Loucy (cell line): ENCODE results near the gene WDR93.

ENCODE experiments used
- H2AFZ ChIP-seq: fragments of 200-600 bp; sonication (generic); 2 replicates; pipeline ENCODE4 v1.6.0; 2016; ENCODE audit warnings: antibody characterized with exemption, mild to moderate bottlenecking, low read length, moderate library complexity
- H3F3A ChIP-seq: fragments of 200-600 bp; 2 replicates; pipeline ENCODE4 v1.6.0; 2016; ENCODE audit warnings: antibody characterized with exemption, low read depth, mild to moderate bottlenecking
- H3K27me3 ChIP-seq: fragments of 200-600 bp; sonication (generic); 2 replicates; pipeline ENCODE4 v1.6.1; 2014; ENCODE audit warnings: low read length, mild to moderate bottlenecking; ENCODE audit not compliant: insufficient read depth, poor library complexity, severe bottlenecking
- H3K36me3 ChIP-seq: fragments of 200-600 bp; sonication (generic); 2 replicates; pipeline ENCODE4 v1.6.1; 2016; ENCODE audit warnings: low read length; ENCODE audit not compliant: insufficient read depth
- H3K4me1 ChIP-seq: fragments of 200-600 bp; sonication (generic); 2 replicates; pipeline ENCODE4 v1.5.1; 2014; ENCODE audit warnings: low read length, mild to moderate bottlenecking; ENCODE audit not compliant: insufficient read depth, poor library complexity, severe bottlenecking
- H3K4me2 ChIP-seq: fragments of 200-600 bp; sonication (generic); 2 replicates; pipeline ENCODE4 v1.6.0; 2014; ENCODE audit warnings: antibody characterized with exemption, low read length, low read depth, mild to moderate bottlenecking; ENCODE audit not compliant: poor library complexity, severe bottlenecking
- H3K4me3 ChIP-seq: fragments of 200-600 bp; sonication (generic); 2 replicates; pipeline ENCODE4 v1.5.1; 2014; ENCODE audit warnings: low read length, mild to moderate bottlenecking, mixed read lengths; ENCODE audit not compliant: poor library complexity, severe bottlenecking
- H3K79me2 ChIP-seq: fragments of 200-600 bp; sonication (generic); 2 replicates; pipeline ENCODE4 v1.6.1; 2014; ENCODE audit warnings: low read length; ENCODE audit not compliant: insufficient read depth
- H3K9ac ChIP-seq: fragments of 200-600 bp; sonication (generic); 2 replicates; pipeline ENCODE4 v1.6.0; 2014; ENCODE audit warnings: mild to moderate bottlenecking, low read depth, low read length, moderate library complexity; ENCODE audit not compliant: poor library complexity, severe bottlenecking
- H3K9me2 ChIP-seq: fragments of 200-600 bp; sonication (generic); replicated peaks from 2 replicates; pipeline ENCODE4 v1.6.1; 2016; ENCODE audit warnings: low read depth, low read length, mixed read lengths
- H3K9me3 ChIP-seq: fragments of 200-600 bp; sonication (generic); 2 replicates; pipeline ENCODE4 v1.6.1; 2014; ENCODE audit warnings: mild to moderate bottlenecking, antibody characterized with exemption, low read length, low read depth; ENCODE audit not compliant: insufficient read depth
- H4K20me1 ChIP-seq: fragments of 200-600 bp; sonication (generic); 2 replicates; pipeline ENCODE4 v1.6.0; 2014; ENCODE audit warnings: antibody characterized with exemption, low read length, mild to moderate bottlenecking; ENCODE audit not compliant: insufficient read depth, poor library complexity, severe bottlenecking
- CTCF ChIP-seq: fragments of 200-600 bp; sonication (generic); conservative IDR thresholded peaks from 2 replicates; pipeline ENCODE4 v1.5.1; 2014; ENCODE audit warnings: mild to moderate bottlenecking, antibody characterized with exemption, low read length
- EZH2phosphoT487 ChIP-seq: fragments of 200-600 bp; IDR thresholded peaks from 2 replicates; pipeline ENCODE4 v1.6.1; 2018; ENCODE audit warnings: antibody characterized with exemption, mild to moderate bottlenecking, moderate library complexity, borderline replicate concordance

WDR93 gene

GRCh38 chr15:89732451-89733172 is 42.0 kb downstream of the WDR93 start:
- H4K20me1 ChIP-seq, result no peaks in the 10 kb centered on the region

GRCh38 chr15:89735773-89736172 is 45.2 kb downstream of the WDR93 start:
- H3K9me2 ChIP-seq, result no peaks in the 10 kb centered on the region
- H3K9ac ChIP-seq, result no peak overlapping the region
- H3K4me2 ChIP-seq, result no peak overlapping the region
- no peaks in the 10 kb centered on the region for H3K27me3 ChIP-seq
- H4K20me1 ChIP-seq, result no peaks in the 10 kb centered on the region
- H3K79me2 ChIP-seq, result no peaks in the 10 kb centered on the region
- no peaks in the 10 kb centered on the region for H3K36me3 ChIP-seq
- no peaks in the 10 kb centered on the region for H3K4me1 ChIP-seq
- H3K4me3 ChIP-seq, result no peak overlapping the region
- H2AFZ ChIP-seq, result no peak overlapping the region
- no peaks in the 10 kb centered on the region for H3K9me3 ChIP-seq
- no peaks in the 10 kb centered on the region for H3F3A ChIP-seq
- TF ChIP-seq CTCF, result no peak
- TF ChIP-seq EZH2phosphoT487, result no peak

More at GRCh38 chr15:89732451-89733172, 42.0 kb downstream of the WDR93 start:
- TF ChIP-seq EZH2phosphoT487, result no peak
- TF ChIP-seq CTCF, result no peak
- Histone ChIP-seq H3K4me1 (no peaks in the 10 kb centered on the region), H3K36me3 (no peaks in the 10 kb centered on the region), H3K9me3 (no peaks in the 10 kb centered on the region), H3K79me2 (no peaks in the 10 kb centered on the region), H3K9me2 (no peaks in the 10 kb centered on the region), H2AFZ (no peak overlapping the region), H3F3A (no peaks in the 10 kb centered on the region), H3K4me3 (no peak overlapping the region), H3K27me3 (no peaks in the 10 kb centered on the region), H3K4me2 (no peak overlapping the region), H3K9ac (no peak overlapping the region)

- no peaks in the 10 kb centered on the region for H3F3A ChIP-seq
- H3K9me3 ChIP-seq, result no peaks in the 10 kb centered on the region
- H3K4me2 ChIP-seq, result peak overlapping the region; percentile 70
- H3K4me3 ChIP-seq, result peak overlapping the region; percentile 59
- H3K9me2 ChIP-seq, result no peaks in the 10 kb centered on the region
- no peaks in the 10 kb centered on the region for H3K36me3 ChIP-seq
- peak overlapping the region; percentile 100 for H2AFZ ChIP-seq
- H3K4me1 ChIP-seq, result no peaks in the 10 kb centered on the region
- H3K27me3 ChIP-seq, result no peaks in the 10 kb centered on the region
- no peak for TF ChIP-seq EZH2phosphoT487
- TF ChIP-seq CTCF, result peak; percentile 88
- no peaks in the 10 kb centered on the region for H3K79me2 ChIP-seq
- no peaks in the 10 kb centered on the region for H4K20me1 ChIP-seq
- H3K9ac ChIP-seq, result peak overlapping the region; percentile 53
Observed at GRCh38 chr15:89740137-89740536, 49.5 kb downstream of the WDR93 start.
